DND-41 (cell line): ENCODE results near the gene TMEM163.
A peak's percentile ranks its signal among the peaks of the same experiment; 100 is the strongest.

Experiments used
- ATAC-seq: fragments of 200-7000 bp; cut with Tn5 transposase; 3 replicates; pipeline ENCODE4 v1.9.1; 2021; ENCODE audit warnings: low read depth; ENCODE audit not compliant: insufficient read depth
- DNase-seq: peaks from one replicate; pipeline ENCODE4 v3.0.0-alpha.2; 2020
- H2AFZ ChIP-seq: 2 replicates; pipeline ENCODE4 v1.6.0; 2012; ENCODE audit warnings: low read depth, low read length
- H3K27ac ChIP-seq: 2 replicates; pipeline ENCODE4 v1.5.1; 2012; ENCODE audit warnings: low read length, inconsistent platforms
- H3K27me3 ChIP-seq: fragments of 200-600 bp; sonication (generic); 2 replicates; pipeline ENCODE4 v1.6.0; 2012; ENCODE audit warnings: low read length, mild to moderate bottlenecking, inconsistent platforms; ENCODE audit not compliant: insufficient read depth, poor library complexity
- H3K36me3 ChIP-seq: 2 replicates; pipeline ENCODE4 v1.5.1; 2012; ENCODE audit warnings: low read length, inconsistent platforms; ENCODE audit not compliant: insufficient read depth
- H3K4me1 ChIP-seq: 2 replicates; pipeline ENCODE4 v1.5.1; 2012; ENCODE audit warnings: mild to moderate bottlenecking, low read length; ENCODE audit not compliant: insufficient read depth
- H3K4me2 ChIP-seq: 2 replicates; pipeline ENCODE4 v1.6.0; 2012; ENCODE audit warnings: mild to moderate bottlenecking, moderate library complexity, low read length, inconsistent platforms; ENCODE audit not compliant: insufficient read depth
- H3K4me3 ChIP-seq, 2 experiments: fragments of 200-600 bp in 1 of 2; shearing (Covaris generic) in 1 of 2; 2 replicates each; pipeline ENCODE4 v1.5.1; 2012 to 2016; ENCODE audit warnings: inconsistent platforms in 2 of 2, low read length in 2 of 2, mild to moderate bottlenecking in 2 of 2, low read depth in 1 of 2, moderate library complexity in 1 of 2
- H3K79me2 ChIP-seq: 2 replicates; pipeline ENCODE4 v1.6.0; 2012; ENCODE audit warnings: low read length, inconsistent platforms; ENCODE audit not compliant: insufficient read depth
- H3K9ac ChIP-seq: 2 replicates; pipeline ENCODE4 v1.6.0; 2012; ENCODE audit warnings: low read depth, mild to moderate bottlenecking, inconsistent platforms, low read length, moderate library complexity
- H3K9me3 ChIP-seq: 2 replicates; pipeline ENCODE4 v1.5.1; 2012; ENCODE audit warnings: low read length, moderate library complexity, mild to moderate bottlenecking, inconsistent platforms; ENCODE audit not compliant: insufficient read depth, severe bottlenecking
- H4K20me1 ChIP-seq: 2 replicates; pipeline ENCODE4 v1.6.0; 2012; ENCODE audit warnings: low read length; ENCODE audit not compliant: insufficient read depth
- EZH2 ChIP-seq: IDR thresholded peaks from 3 replicates; pipeline ENCODE4 v1.6.1; 2012; ENCODE audit warnings: borderline replicate concordance, low read depth, mild to moderate bottlenecking, moderate library complexity, low read length, inconsistent platforms; ENCODE audit not compliant: severe bottlenecking
- TF ChIP-seq, protein P1 (sequence below): IDR thresholded peaks from 2 replicates; pipeline ENCODE4 v1.5.1; 2012; ENCODE audit warnings: borderline replicate concordance, low read length, moderate library complexity, mild to moderate bottlenecking; ENCODE audit not compliant: poor library complexity, severe bottlenecking; ENCODE audit errors: extremely low read depth

TMEM163 gene

DNA sequence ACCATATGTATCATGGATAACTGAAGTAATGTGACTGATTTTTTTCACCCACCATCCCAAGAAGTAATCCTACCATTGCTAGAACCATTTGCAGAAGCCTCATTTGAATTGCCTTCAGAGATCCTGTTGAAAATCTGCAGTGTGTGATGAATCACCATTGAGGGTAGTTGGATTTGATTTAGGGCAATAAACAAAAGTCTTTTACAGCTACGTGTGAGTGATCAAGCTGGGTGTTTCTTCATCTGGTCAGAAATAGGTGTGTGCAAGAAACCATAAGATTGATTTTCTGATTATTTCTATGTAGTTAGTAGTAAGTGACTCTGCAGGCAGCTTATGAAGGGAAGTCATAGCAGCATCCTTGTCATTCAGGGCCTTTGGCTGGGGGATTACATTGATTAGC is 305.4 kb downstream of the TMEM163 start:
- Histone ChIP-seq H3K4me2 (no peak overlapping the region), H3K9me3 (no peaks in the 10 kb centered on the region), H3K36me3 (peaks cover 22% of the 10 kb centered on the region), H3K27me3 (no peaks in the 10 kb centered on the region), H3K79me2 (no peaks in the 10 kb centered on the region), H3K27ac (no peak overlapping the region), H3K4me3 (no peak overlapping the region), H3K9ac (no peak overlapping the region), H2AFZ (no peak overlapping the region), H4K20me1 (peaks cover 16% of the 10 kb centered on the region), H3K4me1 (peaks cover 31% of the 10 kb centered on the region)
- no peak for TF ChIP-seq EZH2
- TF ChIP-seq, protein P1, sequence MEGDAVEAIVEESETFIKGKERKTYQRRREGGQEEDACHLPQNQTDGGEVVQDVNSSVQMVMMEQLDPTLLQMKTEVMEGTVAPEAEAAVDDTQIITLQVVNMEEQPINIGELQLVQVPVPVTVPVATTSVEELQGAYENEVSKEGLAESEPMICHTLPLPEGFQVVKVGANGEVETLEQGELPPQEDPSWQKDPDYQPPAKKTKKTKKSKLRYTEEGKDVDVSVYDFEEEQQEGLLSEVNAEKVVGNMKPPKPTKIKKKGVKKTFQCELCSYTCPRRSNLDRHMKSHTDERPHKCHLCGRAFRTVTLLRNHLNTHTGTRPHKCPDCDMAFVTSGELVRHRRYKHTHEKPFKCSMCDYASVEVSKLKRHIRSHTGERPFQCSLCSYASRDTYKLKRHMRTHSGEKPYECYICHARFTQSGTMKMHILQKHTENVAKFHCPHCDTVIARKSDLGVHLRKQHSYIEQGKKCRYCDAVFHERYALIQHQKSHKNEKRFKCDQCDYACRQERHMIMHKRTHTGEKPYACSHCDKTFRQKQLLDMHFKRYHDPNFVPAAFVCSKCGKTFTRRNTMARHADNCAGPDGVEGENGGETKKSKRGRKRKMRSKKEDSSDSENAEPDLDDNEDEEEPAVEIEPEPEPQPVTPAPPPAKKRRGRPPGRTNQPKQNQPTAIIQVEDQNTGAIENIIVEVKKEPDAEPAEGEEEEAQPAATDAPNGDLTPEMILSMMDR: no peak
- DNase-seq (no peak), ATAC-seq (no peak)

GRCh38 chr2:134412639-134412999 is 306.2 kb downstream of the TMEM163 start:
- Histone ChIP-seq H3K4me3 (no peak overlapping the region), H3K4me1 (peaks cover 39% of the 10 kb centered on the region), H3K27ac (peak overlapping the region; percentile 42; the same call in 1 of the 2 replicates), H3K79me2 (no peaks in the 10 kb centered on the region), H4K20me1 (peaks cover 19% of the 10 kb centered on the region), H3K27me3 (no peaks in the 10 kb centered on the region), H2AFZ (no peak overlapping the region), H3K9ac (no peak overlapping the region), H3K36me3 (peaks cover 21% of the 10 kb centered on the region), H3K4me2 (peak overlapping the region; percentile 49; the same call in 1 of the 2 replicates), H3K9me3 (no peaks in the 10 kb centered on the region)
- TF ChIP-seq, protein P1: no peak
- no peak for TF ChIP-seq EZH2
- no peak for DNase-seq
- ATAC-seq: no peak

DNA sequence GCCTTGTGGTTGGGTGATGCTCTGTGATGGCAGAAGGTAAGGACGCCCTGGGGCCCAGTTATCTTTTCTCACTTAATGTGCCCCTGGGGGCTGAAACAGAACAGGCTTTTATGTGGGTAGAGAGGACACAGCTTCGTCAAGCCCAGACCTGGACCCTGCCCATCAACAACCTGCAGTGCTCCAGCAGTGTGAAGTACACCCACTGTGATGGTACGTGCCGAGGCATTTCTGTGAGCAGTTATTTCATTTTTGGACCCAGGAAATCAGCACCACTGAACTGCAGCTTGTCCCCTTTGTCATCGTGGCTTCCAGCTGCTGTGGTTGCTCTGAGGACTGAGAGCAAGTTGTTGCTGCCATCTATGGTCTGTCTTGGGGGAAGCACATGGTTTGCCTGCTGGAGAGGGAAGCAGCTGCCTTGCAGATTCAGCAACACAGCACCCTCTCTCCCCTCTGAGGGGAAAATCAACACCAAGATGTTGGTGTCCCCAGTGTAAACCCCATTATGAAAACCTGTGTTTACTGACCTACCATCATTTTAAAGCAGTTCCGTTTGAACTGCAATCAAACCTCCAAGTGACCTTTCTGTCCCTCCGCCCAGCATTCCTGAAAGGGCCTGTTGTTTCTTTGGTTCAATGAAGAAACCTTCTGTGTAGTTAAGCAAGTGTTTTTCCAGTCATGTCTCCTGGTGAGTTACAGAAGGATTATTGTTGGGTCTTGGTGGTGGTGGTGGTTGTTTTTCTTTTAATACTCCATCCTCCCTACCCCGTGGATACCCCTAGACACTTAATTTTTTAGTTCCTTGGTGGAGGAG is 306.8 kb downstream of the TMEM163 start:
- H3K4me2 ChIP-seq: peak overlapping the region; percentile 49
- peaks cover 27% of the 10 kb centered on the region for H3K36me3 ChIP-seq
- peak; percentile 94 for ATAC-seq
- H3K79me2 ChIP-seq: no peaks in the 10 kb centered on the region
- peaks cover 41% of the 10 kb centered on the region for H3K4me1 ChIP-seq
- TF ChIP-seq, protein P1: peak; percentile 93
- no peak for TF ChIP-seq EZH2
- H3K4me3 ChIP-seq: no peak overlapping the region
- H3K27me3 ChIP-seq: no peaks in the 10 kb centered on the region
- peak; percentile 86 for DNase-seq
- H4K20me1 ChIP-seq: peaks cover 19% of the 10 kb centered on the region
- H3K27ac ChIP-seq: peak overlapping the region; percentile 63
- no peak overlapping the region for H2AFZ ChIP-seq
- H3K9ac ChIP-seq: no peak overlapping the region
- no peaks in the 10 kb centered on the region for H3K9me3 ChIP-seq
